ENCODE measurements around the gene ZDHHC7.

- TF ChIP-seq EZH2 (IDR thresholded peaks at IDR 0.05; ENCODE audit: insufficient read depth, poor library complexity, severe bottlenecking) = no peak
- TF ChIP-seq EZH2phosphoT487 (IDR thresholded peaks at IDR 0.05; ENCODE audit: insufficient read depth, low read depth) = no peak
Observed at GRCh38 chr16:85031451-85031850, 20.1 kb upstream of the ZDHHC7 start.
